Hematopoietic multipotent progenitor cell (in vitro differentiated cells): ENCODE results near the gene TIGD7. TPM values are rescaled to one million over a fixed set of nuclear protein-coding genes. Genes with fewer than 3 reads are reported as not detected.
"Not testable (repeated sequence)": the region's sequence is repeated elsewhere in the genome, so short reads cannot be mapped to it uniquely, and the experiment has no call there.

Experiments used
- DNase-seq, 3 donors: peaks; one replicate each; pipeline ENCODE4 v3.0.0-alpha.2; 2011 to 2015; ENCODE audit warnings: low read depth in 2 of 3, low spot score in 2 of 3
- total RNA-seq: library from RNA; depleted of rRNA; stranded (reverse); fragments of >200 nt; gene quantifications from one replicate; pipeline ENCODE4 v1.2.3, GENCODE V29; 2012

The TIGD7 gene
- total RNA-seq, 1 donor, result 5.7 TPM

DNA sequence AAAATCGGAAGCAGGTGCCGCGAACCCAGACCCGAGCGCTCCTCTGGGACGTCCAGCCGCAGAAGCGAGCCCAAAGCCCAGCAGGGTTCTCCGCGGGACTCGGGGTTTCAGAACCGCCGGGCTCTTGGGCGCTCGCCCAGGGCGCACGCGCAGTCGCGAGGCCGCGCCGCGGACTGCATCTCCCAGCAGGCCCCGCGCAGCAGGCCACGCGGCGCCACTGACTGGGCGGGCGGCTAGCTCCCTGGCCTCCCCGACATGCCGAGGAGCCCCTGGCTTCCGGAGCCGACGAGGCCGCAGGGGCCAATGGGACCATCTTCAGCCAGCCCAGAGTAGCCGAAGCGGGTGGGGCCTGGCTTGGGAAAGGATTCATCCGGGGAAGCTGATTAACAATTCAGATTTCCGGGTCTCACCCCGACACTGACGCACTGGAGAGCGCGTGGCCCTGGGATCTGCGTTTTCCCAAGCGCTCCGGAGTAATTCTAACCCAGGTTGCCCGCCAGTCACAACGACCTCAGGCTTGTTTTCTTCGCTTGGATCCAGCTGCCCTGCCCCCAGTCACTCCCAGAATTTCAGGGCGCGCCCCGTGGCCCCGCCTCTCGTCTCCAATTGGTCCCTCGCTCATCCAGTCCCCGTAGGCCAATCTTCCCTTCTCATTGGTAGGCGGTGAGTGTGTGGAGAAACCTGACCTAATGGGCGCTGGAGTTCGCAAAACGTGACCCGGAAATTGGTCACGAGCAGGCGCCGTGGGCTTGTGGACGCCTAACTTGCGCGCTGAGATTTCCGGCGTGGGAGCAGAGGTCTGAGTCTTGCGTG, 22.3 kb downstream of the TIGD7 start, which contains the start of gene ZNF263:
Gene ZNF263, plus strand, starts transcription at position 762 of the 813 bp plus-strand sequence. CDS start 328 bp downstream, outside the sequence.
- peak; percentile 81 to 99 (median 96) for DNase-seq

DNA sequence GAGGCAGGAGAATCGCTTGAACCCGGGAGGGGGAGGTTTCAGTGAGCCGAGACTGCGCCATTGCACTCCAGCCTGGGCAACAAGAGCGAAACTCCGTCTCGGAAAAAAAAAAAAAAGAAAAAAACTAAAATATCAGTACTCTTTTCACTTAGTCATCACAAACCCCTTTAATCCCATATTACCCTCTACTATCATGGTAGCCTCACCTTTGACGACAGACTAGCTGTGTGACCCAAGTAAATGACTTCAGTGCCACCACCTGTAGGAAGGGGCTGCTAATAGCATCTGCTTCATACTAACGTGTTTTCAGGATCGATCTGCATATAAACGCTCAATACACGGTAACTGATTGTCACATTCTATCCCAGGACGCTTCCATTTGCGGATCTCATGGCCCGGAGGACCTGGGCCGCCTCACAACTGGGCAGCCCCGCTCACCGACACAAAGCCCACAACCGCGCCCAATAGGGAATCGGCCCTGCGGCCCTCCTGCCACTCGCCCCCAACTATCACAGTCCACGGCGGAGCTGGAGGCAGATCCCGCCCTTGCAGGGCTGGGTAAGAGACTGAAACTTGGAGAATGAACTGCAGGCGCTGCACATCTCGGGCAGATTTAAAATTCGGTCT, 23.0 kb downstream of the TIGD7 start:
- peak in 2 of 3 donors; percentile 13 to 75 for DNase-seq

DNA sequence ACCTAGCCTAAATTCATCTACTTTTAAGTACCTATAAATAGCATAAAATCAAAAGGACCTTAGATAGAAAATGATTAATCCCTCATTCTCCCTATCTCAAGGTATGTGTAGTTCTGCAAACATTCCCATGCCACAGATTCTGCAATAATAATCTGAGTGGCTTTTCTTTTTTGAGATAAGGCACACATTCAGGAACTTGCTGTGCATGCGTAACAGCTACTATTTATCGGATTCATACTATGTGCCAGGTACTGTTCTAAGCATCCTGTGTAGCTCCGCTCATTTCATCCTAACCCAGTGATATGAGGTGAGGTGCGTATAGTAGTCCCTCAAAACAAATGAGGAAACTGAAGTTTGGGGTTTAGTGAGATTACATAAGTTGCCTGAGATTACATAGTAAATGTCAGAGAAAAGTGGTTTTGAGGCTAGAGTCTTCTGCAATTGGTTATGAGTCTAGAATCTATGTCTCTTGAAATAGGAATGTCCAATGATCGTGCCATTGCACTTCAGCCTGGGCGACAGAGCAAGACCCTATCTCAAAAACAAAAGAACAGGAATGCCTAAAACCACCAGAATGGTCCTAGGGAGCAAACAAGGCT, 23.9 kb downstream of the TIGD7 start:
- no peak for DNase-seq

DNA sequence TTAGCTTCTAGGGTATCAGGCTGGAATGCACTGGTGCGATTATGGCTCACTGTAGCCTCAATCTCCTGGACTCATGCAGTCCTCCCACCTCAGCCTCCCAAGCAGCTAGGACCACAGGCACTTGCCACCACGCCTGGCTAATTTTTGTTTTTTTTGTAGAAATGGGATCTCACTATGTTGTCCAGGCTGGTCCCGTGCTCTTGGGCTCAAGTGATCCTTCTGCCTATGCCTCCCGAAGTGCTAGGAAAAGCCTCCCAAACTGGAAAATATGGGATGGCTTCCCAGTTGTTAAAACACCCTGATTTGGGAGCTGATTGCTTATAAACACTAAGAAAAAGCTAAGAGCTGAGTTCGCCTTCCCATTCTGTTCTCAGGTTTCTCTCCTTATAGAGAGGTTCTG, 28.6 kb downstream of the TIGD7 start:
- DNase-seq, result no peak

DNA sequence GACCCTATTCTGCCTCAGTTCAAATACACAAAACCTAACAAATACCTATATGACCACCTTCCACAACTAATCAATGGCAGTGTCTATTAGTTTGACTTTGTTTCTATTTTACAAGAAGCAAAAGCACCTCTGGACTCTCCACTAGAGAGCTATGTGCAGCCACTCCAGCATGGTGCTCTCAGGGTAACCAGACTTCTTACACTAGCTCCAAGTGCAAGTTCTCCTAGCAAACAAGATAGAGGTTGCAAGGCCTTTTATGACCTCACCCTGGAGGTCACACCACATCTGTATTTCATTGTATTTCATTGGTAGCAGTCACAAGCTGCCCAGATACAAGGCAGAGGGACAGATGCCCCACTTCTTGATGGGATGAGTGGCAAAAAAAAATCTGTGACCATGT, 30.3 kb downstream of the TIGD7 start:
- no peak for DNase-seq

DNA sequence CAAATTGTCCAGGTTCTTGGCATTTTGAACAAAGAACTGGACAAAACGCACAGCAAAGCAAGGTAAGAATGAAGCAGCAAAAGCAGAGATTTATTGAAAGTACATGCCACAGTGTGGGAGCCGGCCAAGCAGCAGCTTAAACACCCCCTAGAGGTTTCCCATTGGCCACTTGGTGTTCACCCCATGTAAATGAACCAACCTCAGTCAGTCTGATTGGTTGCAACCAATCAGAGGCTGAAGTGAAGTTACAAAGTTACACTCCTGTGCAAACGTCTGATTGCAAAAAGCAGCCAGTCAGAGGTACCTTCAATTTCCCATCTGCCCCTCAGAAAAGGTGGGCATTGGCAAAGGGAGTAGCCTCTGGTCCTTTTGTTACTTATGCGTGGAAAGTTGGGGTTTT, 30.7 kb downstream of the TIGD7 start:
- DNase-seq, result no peak

DNA sequence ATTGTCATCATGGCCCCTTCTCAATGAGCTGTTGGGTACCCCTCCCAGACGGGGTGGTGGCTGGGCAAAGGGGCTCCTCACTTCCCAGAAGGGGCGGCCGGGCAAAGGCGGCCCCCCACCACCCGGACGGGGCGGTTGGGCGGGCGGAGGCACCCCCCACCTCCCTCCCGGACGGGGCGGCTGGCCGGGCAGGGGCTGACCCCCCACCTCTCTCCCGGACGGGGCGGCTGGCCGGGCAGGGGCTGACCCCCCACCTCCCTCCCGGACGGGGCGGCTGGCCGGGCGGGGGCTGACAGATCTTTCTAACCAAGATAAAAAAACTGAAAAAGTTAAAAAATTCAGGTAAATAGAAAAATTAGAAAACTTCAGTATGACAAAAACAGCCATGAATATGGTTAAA, 33.9 kb downstream of the TIGD7 start:
- DNase-seq, result not testable (repeated sequence)

DNA sequence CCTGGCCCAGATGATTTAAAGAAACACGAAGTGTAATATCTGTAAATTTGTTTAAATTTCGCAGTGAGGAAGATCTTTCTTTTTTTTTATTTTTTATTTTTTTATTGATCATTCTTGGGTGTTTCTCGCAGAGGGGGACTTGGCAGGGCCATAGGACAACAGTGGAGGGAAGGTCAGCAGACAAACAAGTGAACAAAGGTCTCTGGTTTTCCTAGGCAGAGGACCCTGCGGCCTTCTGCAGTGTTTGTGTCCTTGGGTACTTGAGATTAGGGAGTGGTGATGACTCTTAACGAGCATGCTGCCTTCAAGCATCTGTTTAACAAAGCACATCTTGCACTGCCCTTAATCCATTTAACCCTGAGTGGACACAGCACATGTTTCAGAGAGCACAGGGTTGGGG, 34.5 kb downstream of the TIGD7 start:
- not testable (repeated sequence) for DNase-seq

DNA sequence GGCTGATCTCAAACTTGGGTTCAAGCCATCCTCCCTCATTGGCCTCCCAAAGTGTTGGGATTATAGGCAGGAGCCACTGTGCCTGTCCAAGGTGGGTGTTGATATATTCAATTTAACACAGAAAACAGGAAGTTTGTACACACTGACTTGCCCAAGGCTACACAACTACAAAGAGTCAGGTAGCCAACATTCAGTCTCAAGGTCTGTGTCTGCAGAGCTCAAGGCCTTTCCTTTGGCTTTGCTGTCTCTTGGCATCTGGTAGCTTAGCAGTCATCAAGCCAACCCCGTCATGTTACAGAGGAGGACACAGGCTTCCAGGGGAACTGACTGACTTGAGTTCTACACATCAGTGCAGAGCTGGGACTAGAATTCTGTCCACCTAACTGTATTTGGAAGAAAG, 36.9 kb downstream of the TIGD7 start:
- no peak for DNase-seq

DNA sequence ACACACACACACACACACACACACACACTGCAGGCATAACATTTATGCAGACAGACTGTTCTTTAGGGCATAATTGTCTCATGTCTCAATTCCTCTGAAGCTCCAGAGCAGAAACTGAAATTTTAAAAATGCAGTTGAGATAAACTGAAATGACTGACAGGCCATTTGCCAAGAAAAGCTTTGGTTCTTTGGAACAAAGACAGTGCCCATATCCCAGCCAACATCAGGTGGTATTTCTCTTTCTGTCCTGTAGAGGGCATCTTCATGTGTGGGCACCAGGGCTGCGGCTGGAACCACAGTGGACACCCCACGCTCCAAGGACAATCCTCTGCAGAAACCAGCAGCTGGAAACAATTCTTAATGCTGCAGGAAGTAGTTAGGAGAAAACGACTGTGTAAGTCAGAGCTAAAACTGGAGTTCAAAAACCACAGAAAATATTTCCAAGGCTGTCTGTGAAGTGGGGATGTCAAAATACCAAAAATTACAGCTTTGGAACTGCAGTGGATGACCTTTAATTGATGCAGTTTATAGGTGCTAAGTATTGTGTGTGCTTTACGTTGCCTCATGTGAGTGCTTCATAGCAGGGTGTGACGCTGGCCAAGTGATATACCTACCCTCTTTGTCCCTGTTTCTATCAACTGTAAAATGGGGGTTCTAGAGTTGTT, 38.2 kb downstream of the TIGD7 start:
- peak in 1 of 3 donors; percentile 49 for DNase-seq

DNA sequence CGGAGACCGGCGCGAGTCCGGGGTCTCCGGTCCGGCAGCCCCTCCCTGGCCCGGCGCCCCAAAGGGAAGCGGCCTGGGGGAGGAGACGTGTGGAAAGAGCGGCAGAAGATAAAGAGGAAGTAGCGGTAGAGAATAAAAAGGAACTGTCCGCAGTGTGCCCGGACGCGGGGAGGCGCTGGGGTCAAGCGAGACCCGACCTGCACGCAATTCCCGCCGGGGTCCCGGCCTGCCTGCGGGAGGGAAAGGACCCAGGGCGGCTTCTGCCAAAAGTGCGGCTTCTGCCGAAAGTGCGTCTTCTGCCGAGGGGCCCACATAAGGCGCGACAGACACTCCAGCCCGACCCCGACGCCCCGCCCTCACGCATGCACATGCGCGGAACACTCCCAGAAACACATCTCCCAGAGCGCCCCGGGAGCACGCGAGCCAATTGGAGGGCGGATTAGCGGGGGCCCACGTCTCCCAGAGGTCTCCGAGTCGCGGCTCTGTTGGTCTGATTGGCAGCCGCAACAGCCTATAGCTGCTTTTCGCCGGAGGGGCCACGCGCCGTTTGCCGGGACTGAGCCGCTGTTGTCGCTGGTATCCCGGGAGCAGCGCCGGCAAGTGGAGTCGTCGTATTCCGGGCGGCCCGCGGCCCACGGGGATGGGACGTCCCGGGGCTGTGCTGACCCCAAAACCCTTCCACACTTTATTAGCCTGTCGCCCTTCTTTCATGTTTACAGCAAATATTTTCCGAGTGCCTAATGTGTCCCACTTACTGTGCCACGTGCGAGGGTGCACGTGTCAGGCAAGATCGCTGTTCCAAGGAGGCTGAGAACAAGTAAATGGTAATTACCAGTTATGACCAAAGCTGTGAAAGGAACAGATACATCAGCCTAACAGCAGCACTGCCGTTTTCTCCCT, 40.8 kb downstream of the TIGD7 start:
- peak; percentile 86 to 99 (median 97) for DNase-seq

DNA sequence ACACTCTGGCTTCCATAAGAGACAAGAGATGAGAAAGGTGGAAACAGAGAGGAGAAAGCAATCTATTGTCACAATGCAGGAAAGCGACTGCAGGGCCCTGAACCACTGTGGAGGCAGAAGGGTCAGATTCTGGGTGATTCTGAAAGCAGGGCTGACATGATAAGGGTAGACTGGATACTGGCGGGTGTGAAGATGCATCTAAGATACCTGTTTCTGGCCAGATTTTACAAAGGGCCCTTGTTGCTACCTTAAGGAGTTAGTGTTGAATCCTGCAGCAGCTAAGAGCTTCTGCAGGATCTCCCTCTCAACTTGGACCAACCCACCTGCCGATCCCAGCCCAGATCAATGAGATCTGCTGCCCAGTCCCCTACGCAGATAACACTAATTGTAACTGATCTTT, 42.7 kb downstream of the TIGD7 start:
- no peak for DNase-seq

DNA sequence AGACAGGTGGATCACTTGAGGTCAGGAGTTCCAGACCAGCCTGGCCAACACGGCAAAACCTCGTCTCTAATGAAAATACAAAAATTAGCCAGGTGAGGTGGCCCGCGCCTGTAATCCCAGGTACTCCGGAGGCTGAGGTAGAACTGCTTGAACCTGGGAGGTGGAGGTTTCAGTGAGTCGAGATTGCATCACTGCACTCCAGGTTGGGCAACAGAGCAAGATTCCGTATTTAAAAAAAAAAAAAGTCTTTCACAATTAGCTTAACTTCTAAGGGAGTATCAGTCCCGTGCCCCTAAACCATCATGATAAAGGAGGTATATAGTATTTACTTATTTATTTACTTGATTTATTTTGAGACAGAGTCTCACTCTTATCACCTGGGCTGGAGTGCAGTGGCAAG, 45.4 kb downstream of the TIGD7 start:
- DNase-seq, result no peak

DNA sequence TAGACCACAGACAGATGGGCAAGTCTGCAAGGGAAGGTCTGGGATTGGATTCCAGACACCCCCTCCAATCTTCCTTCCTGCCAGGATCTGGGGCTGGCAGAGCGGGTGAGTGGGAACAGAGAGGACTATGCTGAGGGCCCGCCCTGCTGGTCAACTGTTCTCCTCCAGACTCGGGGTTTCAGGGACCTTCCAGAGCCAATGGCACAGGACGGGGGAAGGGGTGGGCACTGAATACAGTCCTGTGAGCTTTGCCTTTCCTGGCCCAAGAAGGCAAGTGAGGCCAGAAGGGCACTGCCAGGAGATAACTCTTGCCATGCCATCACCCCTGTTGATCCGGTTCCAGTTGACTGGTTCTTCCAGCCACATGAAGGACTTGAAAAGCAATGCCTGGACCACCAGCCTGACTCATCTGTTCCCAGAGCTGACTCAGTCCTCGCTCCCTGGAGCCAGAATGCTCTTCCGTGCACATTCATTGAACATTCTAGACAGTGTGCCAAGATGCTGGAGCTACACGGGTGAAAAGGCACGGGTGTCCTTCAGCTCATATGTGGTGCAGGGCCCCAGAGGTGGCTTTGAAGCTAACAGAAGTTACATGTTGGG, 48.3 kb downstream of the TIGD7 start:
- DNase-seq, result no peak

DNA sequence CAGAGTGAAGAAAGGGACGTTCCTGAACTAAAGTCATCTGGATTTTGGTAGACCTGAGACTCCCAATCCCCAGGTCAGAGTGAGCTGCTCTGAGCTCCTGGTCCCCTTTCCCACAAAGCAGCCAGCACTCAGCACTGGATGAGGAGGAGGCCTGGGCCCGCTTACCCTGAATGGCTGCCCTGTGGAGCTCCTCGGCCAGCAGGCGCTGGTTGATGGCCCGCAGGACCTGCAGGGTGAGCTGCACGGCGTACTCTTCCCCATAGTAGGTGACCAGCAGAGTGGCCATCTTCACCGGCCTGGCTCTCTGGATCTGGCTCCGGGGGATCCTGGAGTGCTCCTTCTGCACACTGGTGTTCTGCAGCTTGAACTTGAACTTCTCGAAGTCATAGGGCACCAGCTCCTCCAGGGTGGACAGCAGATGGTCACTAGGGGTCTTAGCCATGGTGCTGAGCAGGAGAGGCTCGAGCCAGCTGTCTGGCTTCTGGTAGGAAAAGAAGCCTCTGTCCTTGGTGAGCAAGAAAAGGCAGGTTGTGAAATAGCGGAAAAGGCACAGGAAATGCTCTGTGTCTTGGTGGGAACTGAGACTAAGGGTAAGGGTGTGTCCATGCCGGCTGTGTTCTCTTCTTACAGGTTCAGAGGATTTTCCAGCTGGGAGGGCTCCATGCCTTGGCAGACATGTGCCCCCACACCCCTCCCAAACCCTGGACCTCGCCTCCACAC, 48.9 kb downstream of the TIGD7 start, which contains the start of gene MEFV:
Gene MEFV, minus strand, starts transcription at position 488 of the 720 bp plus-strand sequence. Its CDS starts 46 bp downstream, at position 442.
- DNase-seq, result no peak

DNA sequence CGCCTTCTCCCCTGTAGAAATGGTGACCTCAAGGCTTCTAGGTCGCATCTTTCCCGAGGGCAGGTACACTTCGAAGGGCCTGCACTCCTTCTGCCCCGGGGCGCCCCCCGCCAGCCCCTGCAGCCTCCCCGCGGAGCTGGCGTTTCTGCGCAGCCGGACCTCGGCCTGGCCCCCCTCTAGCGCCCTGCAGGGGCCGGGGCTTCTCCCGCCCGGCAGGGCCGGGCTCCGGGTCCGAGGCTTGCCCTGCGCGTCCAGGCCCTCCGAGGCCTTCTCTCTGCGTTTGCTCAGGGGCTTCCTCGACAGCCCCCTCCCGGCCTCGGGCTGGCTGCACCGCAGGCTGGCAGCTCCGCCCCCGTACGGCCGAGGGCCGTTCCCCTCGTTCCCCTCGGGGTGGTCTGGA, 50.9 kb downstream of the TIGD7 start:
- no peak for DNase-seq

DNA sequence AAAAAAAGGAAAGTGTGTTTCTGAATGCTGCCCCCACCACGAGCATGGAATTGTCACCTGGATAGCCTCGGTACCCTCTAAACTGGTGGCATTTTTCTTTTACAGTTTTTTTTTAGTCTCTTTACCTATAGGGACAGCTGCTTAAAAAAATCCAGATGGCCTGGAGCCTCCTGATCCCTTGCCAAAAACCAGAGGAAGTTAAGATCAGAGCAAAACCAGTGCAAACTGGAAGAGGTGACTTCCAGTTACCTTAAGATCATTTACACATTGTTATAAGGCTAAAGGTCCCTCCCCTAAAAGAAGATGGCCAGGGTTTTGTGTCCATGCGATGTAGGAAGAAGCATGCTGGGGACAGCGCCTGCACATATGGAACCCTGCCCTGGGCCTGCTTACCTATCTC, 52.3 kb downstream of the TIGD7 start:
- no peak for DNase-seq

DNA sequence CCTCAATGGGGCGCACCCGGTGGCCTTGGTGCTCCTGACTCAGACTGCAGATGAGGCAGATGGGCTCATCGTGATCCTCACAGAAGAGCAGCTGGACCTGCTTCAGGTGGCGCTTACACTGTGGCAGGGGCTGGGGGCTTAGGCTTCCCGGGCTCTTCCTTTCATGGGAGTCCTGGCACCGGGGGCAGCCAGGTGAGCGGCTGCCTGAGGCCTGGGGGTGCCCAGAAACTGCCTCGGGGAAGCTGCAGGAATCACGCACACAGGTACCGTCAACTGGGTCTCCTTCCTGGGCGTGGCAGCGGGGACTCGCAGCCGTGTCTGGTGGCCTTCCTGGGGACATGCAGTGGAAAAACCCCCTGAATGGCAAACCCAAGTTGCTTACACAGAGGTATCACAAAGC, 55.8 kb downstream of the TIGD7 start:
- DNase-seq, result no peak

DNA sequence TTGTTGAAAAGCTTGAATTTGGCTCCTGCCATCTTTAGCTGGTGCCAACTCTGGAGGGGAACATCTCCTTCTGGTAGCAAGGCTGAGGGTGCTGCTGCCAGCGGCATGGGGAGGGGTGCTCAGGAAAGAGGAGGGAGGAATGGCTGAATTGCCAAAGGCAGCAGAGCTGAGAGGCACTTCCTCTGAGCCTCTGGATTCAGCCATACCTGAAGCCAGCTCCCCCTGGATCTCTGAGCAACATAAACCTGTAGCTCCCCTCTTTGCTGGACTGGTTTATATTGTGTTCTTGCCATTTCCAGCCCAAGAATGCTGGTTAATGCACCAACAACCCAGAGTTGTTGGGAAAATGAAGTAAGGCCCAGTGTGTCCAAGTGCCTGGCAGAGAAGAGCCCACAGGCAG, 56.2 kb downstream of the TIGD7 start:
- DNase-seq, result no peak
